ENCODE data around the gene RCOR1.

DNA sequence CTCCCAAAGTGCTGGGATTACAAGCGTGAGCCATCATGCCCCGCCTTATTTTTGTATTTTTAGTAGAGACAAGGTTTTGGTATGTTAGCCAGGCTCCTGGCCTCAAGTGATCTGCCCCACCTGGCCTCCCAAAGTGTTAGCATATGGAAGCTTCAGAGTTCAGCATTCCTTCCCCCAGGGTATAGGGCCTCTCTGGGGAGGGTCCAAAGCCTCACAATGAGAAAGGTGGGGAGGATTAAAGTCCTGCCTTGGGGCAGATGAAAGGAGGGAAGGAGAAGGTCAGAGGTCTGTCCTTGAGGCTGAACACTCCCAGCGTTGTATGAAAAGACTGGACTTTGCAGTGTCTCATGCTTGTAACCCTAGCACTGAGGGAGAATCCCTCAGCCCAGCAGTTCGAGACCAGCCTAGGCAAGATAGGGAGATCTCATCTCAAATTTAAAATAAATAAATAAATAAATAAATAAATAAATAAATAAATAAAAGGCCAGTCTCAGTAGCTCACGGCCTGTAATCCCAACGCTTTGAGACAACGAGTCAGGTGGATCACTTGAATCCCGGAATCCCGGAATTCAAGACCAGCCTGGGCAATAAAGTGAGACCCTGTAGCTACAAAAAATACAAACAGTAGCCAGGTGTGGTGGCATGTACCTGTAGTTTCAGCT is 22.0 kb upstream of the RCOR1 start:
- TF ChIP-seq, protein P1, sequence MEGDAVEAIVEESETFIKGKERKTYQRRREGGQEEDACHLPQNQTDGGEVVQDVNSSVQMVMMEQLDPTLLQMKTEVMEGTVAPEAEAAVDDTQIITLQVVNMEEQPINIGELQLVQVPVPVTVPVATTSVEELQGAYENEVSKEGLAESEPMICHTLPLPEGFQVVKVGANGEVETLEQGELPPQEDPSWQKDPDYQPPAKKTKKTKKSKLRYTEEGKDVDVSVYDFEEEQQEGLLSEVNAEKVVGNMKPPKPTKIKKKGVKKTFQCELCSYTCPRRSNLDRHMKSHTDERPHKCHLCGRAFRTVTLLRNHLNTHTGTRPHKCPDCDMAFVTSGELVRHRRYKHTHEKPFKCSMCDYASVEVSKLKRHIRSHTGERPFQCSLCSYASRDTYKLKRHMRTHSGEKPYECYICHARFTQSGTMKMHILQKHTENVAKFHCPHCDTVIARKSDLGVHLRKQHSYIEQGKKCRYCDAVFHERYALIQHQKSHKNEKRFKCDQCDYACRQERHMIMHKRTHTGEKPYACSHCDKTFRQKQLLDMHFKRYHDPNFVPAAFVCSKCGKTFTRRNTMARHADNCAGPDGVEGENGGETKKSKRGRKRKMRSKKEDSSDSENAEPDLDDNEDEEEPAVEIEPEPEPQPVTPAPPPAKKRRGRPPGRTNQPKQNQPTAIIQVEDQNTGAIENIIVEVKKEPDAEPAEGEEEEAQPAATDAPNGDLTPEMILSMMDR (IDR thresholded peaks at IDR 0.05), result no peak
- no peak for TF ChIP-seq POLR2A (IDR thresholded peaks at IDR 0.05)
